Measurements from ENCODE around the gene CNDP1. TPM values are rescaled to one million over a fixed set of nuclear protein-coding genes. Genes with fewer than 3 reads are reported as not detected.

The CNDP1 gene
- total and polyA plus RNA-seq, 2 donors (not counting 1 experiment from before 2014, with no cell fraction given), result 0.19 to 0.57 TPM

- TF ChIP-seq CTCF (IDR thresholded peaks at IDR 0.05) (no peak), EZH2 (IDR thresholded peaks at IDR 0.05; ENCODE audit: borderline replicate concordance, insufficient read depth, low read depth, low read length, poor library complexity, severe bottlenecking) (no peak)
- intact Hi-C loops (cut with micrococcal nuclease), result no loop called here
- Histone ChIP-seq H3K27me3 (replicated peaks in 1 of 4; ENCODE audit: control extremely low read depth in 1 of 4, control insufficient read depth in 3 of 4, insufficient read depth in 4 of 4, low read length in 3 of 4) (no peaks in the 10 kb centered on the region), H3K9me3 (ENCODE audit: control extremely low read depth in 1 of 3, control insufficient read depth in 2 of 3, insufficient read depth in 1 of 3, low read length in 2 of 3) (no peaks in the 10 kb centered on the region), H3K9ac (ENCODE audit: low read length) (no peak overlapping the region), H3K79me2 (ENCODE audit: control insufficient read depth, insufficient read depth, low read length) (no peaks in the 10 kb centered on the region), H3K36me3 (replicated peaks in 1 of 2; ENCODE audit: control extremely low read depth in 1 of 2, control insufficient read depth in 1 of 2, extremely low read depth in 1 of 2, insufficient read depth in 2 of 2, low read length in 1 of 2) (no peaks in the 10 kb centered on the region), H3K4me3 (ENCODE audit: control extremely low read depth in 1 of 5, extremely low read depth in 1 of 5, insufficient read depth in 1 of 5, low read depth in 2 of 5, low read length in 4 of 5) (no peak overlapping the region), H3K4me1 (ENCODE audit: control insufficient read depth in 2 of 2, insufficient read depth in 2 of 2, low read length in 2 of 2) (no peaks in the 10 kb centered on the region), H4K20me1 (ENCODE audit: control insufficient read depth, insufficient read depth, low read length, poor library complexity, severe bottlenecking) (no peaks in the 10 kb centered on the region), H2AFZ (ENCODE audit: insufficient read depth, low read depth, low read length, poor library complexity, severe bottlenecking) (no peak overlapping the region), H3K27ac (ENCODE audit: low read length in 2 of 2) (no peak overlapping the region), H3K4me2 (replicated peaks; ENCODE audit: low read depth, low read length, poor library complexity, severe bottlenecking) (no peak overlapping the region)
- H3K27ac Mint-ChIP-seq, result no peak overlapping the region
- H3K4me3 Mint-ChIP-seq, result no peak overlapping the region
- WGBS (ENCODE audit: insufficient coverage), result 100% methylated on average over 2 of the region's 2 CpGs
- no peaks in the 10 kb centered on the region for H3K4me1 Mint-ChIP-seq
- ATAC-seq (ENCODE audit: low read depth) (no peak), DNase-seq (no peak)
- H3K27me3 Mint-ChIP-seq, result peaks cover 23% of the 10 kb centered on the region
- no peaks in the 10 kb centered on the region for H3K9me3 Mint-ChIP-seq (ENCODE audit: insufficient read depth)
- POLR2A ChIA-PET, result no interaction called here
- CTCF ChIA-PET, result no interaction called here
Measured at GRCh38 chr18:74574916-74575315, 40.6 kb downstream of the CNDP1 start.

DNA sequence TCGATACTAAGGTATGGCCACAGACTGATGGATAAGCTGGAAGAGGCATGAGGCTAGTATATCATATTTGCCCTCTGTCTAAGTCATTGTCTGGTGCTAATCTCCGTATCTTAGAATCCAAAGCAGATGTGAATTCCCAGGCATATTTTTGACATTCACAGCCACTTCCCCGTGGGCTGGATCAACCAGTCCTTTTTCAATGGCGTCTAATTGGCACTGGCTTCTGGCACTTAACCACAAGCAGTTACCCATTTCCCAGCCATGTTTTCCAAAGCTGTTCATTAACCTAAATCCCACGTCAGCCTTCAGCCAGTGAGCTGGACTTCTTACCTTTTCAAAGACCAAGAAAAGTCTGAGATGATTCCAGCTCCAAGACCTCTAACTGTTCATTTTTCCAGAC lies 42.7 kb downstream of the CNDP1 start:
- H2AFZ ChIP-seq (ENCODE audit: insufficient read depth, low read depth, low read length, poor library complexity, severe bottlenecking), result no peak overlapping the region
- Mint-ChIP-seq H3K4me1 (no peaks in the 10 kb centered on the region), H3K9me3 (ENCODE audit: insufficient read depth) (no peaks in the 10 kb centered on the region), H3K4me3 (no peak overlapping the region), H3K27me3 (peaks cover 26% of the 10 kb centered on the region), H3K27ac (no peak overlapping the region)
- DNase-seq (no peak), ATAC-seq (ENCODE audit: low read depth) (no peak)
- no peaks in the 10 kb centered on the region for H4K20me1 ChIP-seq (ENCODE audit: control insufficient read depth, insufficient read depth, low read length, poor library complexity, severe bottlenecking)
- TF ChIP-seq CTCF (IDR thresholded peaks at IDR 0.05) (no peak), EZH2 (IDR thresholded peaks at IDR 0.05; ENCODE audit: borderline replicate concordance, insufficient read depth, low read depth, low read length, poor library complexity, severe bottlenecking) (no peak)
- 70% methylated on average over 3 of the region's 5 CpGs for WGBS (ENCODE audit: insufficient coverage)
- H3K9ac ChIP-seq (ENCODE audit: low read length), result no peak overlapping the region
- POLR2A ChIA-PET, result no interaction called here
- H3K4me3 ChIP-seq (ENCODE audit: control extremely low read depth in 1 of 5, extremely low read depth in 1 of 5, insufficient read depth in 1 of 5, low read depth in 2 of 5, low read length in 4 of 5), result no peak overlapping the region
- H3K4me2 ChIP-seq (replicated peaks; ENCODE audit: low read depth, low read length, poor library complexity, severe bottlenecking), result no peak overlapping the region
- H3K36me3 ChIP-seq (replicated peaks in 1 of 2; ENCODE audit: control extremely low read depth in 1 of 2, control insufficient read depth in 1 of 2, extremely low read depth in 1 of 2, insufficient read depth in 2 of 2, low read length in 1 of 2), result no peaks in the 10 kb centered on the region
- CTCF ChIA-PET, result no interaction called here
- H3K27me3 ChIP-seq (replicated peaks in 1 of 4; ENCODE audit: control extremely low read depth in 1 of 4, control insufficient read depth in 3 of 4, insufficient read depth in 4 of 4, low read length in 3 of 4), result peaks cover 0 to 4% (median under 1%) of the 10 kb centered on the region in 4 experiments
- H3K79me2 ChIP-seq (ENCODE audit: control insufficient read depth, insufficient read depth, low read length), result no peaks in the 10 kb centered on the region
- no peaks in the 10 kb centered on the region for H3K9me3 ChIP-seq (ENCODE audit: control extremely low read depth in 1 of 3, control insufficient read depth in 2 of 3, insufficient read depth in 1 of 3, low read length in 2 of 3)
- H3K27ac ChIP-seq (ENCODE audit: low read length in 2 of 2), result no peak overlapping the region
- H3K4me1 ChIP-seq (ENCODE audit: control insufficient read depth in 2 of 2, insufficient read depth in 2 of 2, low read length in 2 of 2), result no peaks in the 10 kb centered on the region
- intact Hi-C loops (cut with micrococcal nuclease), result no loop called here

Data from B cell (primary cell).